GM04504 (cell line): Measurements from ENCODE around the gene CETP.
"Not testable (repeated sequence)": the region's sequence is repeated elsewhere in the genome, so short reads cannot be mapped to it uniquely, and the experiment has no call there.

Source experiments
- DNase-seq: peaks from one replicate; pipeline ENCODE4 v3.0.0-alpha.2; 2012; ENCODE audit warnings: low read depth

CETP gene

GRCh38 chr16:56998861-56999260 is 37.1 kb downstream of the CETP start:
- no peak for DNase-seq

- DNase-seq: no peak
These were observed 37.9 kb downstream of the CETP start for GRCh38 chr16:56999409-57000270.

GRCh38 chr16:57000271-57001025 is 38.7 kb downstream of the CETP start:
- DNase-seq: peak; percentile 89

- no peak for DNase-seq
These were observed 39.4 kb downstream of the CETP start for GRCh38 chr16:57001026-57001679.

- no peak for DNase-seq
These were observed 42.0 kb downstream of the CETP start for GRCh38 chr16:57003439-57004386.

GRCh38 chr16:57004387-57005250 is 42.9 kb downstream of the CETP start:
- DNase-seq: no peak

GRCh38 chr16:57005597-57005996 is 43.8 kb downstream of the CETP start:
- DNase-seq: not testable (repeated sequence)

GRCh38 chr16:57007050-57007449 is 45.3 kb downstream of the CETP start:
- no peak for DNase-seq

- DNase-seq: no peak
These were observed 45.8 kb downstream of the CETP start for GRCh38 chr16:57007530-57007929.

GRCh38 chr16:57008440-57008839 is 46.7 kb downstream of the CETP start:
- no peak for DNase-seq

- no peak for DNase-seq
These were observed 48.0 kb downstream of the CETP start for GRCh38 chr16:57009643-57010170.

GRCh38 chr16:57012353-57012752 is 50.6 kb downstream of the CETP start:
- no peak for DNase-seq

- DNase-seq: no peak
These were observed 51.5 kb downstream of the CETP start for GRCh38 chr16:57013229-57013628.

- no peak for DNase-seq
These were observed 52.2 kb downstream of the CETP start for GRCh38 chr16:57013902-57014301.

- DNase-seq: no peak
These were observed 54.6 kb downstream of the CETP start for GRCh38 chr16:57016301-57016700.

- DNase-seq: no peak
These were observed 55.1 kb downstream of the CETP start for GRCh38 chr16:57016831-57017230.

GRCh38 chr16:57017251-57017650 is 55.5 kb downstream of the CETP start:
- DNase-seq: no peak

- DNase-seq: no peak
These were observed 58.0 kb downstream of the CETP start for GRCh38 chr16:57019746-57020145.

- no peak for DNase-seq
These were observed 58.9 kb downstream of the CETP start for GRCh38 chr16:57020651-57021050.

- no peak for DNase-seq
These were observed 60.0 kb downstream of the CETP start for GRCh38 chr16:57021757-57022156.
